A549 (cell line): ENCODE data around the gene FAM53B. TPM values are rescaled to one million over a fixed set of nuclear protein-coding genes. Genes with fewer than 3 reads are reported as not detected.

ENCODE experiments used
- ATAC-seq, 2 experiments: fragments of 200-7000 bp in 1 of 2; fragments of >200 bp in 1 of 2; cut with Nextera tagmentation in 1 of 2; cut with Tn5 transposase in 1 of 2; 3 replicates each; pipeline versions ENCODE4 v1.8.0 to v1.9.1; 2018 to 2020; ENCODE audit warnings: mild to moderate bottlenecking in 1 of 2, moderate library complexity in 1 of 2
- CTCF ChIA-PET: fragments of 300-600 bp; sonication (Branson Sonifier 250); formaldehyde crosslinking; extraction: SDS; loops from one replicate; lab custom pipeline; 2021; ENCODE audit warnings: antibody characterized with exemption, inconsistent platforms; lab: Yijun Ruan, JAX
- POLR2A ChIA-PET: fragments of 350-600 bp; formaldehyde crosslinking; extraction: SDS; loops from one replicate; lab custom pipeline; 2021; ENCODE audit warnings: antibody characterized with exemption, inconsistent platforms; lab: Yijun Ruan, JAX
- DNase-seq, 2 experiments: peaks; one replicate each; pipeline versions ENCODE4 v3.0.0 to v3.0.0-alpha.2; 2011 to 2016; ENCODE audit warnings: low read depth in 1 of 2, low spot score in 1 of 2
- FAIRE-seq: peaks from 2 replicates; lab custom pipeline; 2011; peaks lifted over from hg19 to GRCh38; lab: Jason Lieb, UNC
- H3K27ac ChIP-seq, 2 experiments: fragments of >200 bp; sonication (Bioruptor Twin); formaldehyde crosslinking; 3 replicates each; pipeline ENCODE4 v1.5.1; 2016 to 2017
- H3K4me1 ChIP-seq: fragments of >200 bp; sonication (Bioruptor Twin); formaldehyde crosslinking; 3 replicates; pipeline ENCODE4 v1.6.1; 2016
- H3K4me2 ChIP-seq: fragments of >200 bp; sonication (Bioruptor Twin); formaldehyde crosslinking; 3 replicates; pipeline ENCODE4 v1.6.1; 2016
- H3K4me3 ChIP-seq: fragments of >200 bp; sonication (Bioruptor Twin); formaldehyde crosslinking; 3 replicates; pipeline ENCODE4 v1.5.1; 2016
- H3K9me3 ChIP-seq: fragments of >200 bp; sonication (Bioruptor Twin); formaldehyde crosslinking; 3 replicates; pipeline ENCODE4 v1.6.1; 2016
- BCL3 ChIP-seq: fragments of >200 bp; sonication (Bioruptor Twin); formaldehyde crosslinking; IDR thresholded peaks from 3 replicates; pipeline ENCODE4 v1.6.1; 2016
- BHLHE40 ChIP-seq: IDR thresholded peaks from 2 replicates; pipeline ENCODE4 v1.6.1; 2012; ENCODE audit warnings: low read depth, low read length, inconsistent platforms
- CBX8 ChIP-seq: fragments of 200-600 bp; sonication (generic); IDR thresholded peaks from 2 replicates; pipeline ENCODE4 v1.6.1; 2016
- CHD2 ChIP-seq: fragments of 150-350 bp; IDR thresholded peaks from 2 replicates; pipeline ENCODE4 v1.6.1; 2014; ENCODE audit warnings: low read length; ENCODE audit not compliant: partially characterized antibody
- CHD4 ChIP-seq: fragments of 200-600 bp; sonication (generic); IDR thresholded peaks from 2 replicates; pipeline ENCODE4 v1.6.1; 2016; ENCODE audit warnings: antibody characterized with exemption, mild to moderate bottlenecking, borderline replicate concordance
- CTCF ChIP-seq: fragments of >200 bp; sonication (Bioruptor Twin); formaldehyde crosslinking; IDR thresholded peaks from 3 replicates; pipeline ENCODE4 v1.5.1; 2016
- E2F6 ChIP-seq: IDR thresholded peaks from 2 replicates; pipeline ENCODE4 v1.6.1; 2012; ENCODE audit warnings: low read depth, borderline replicate concordance
- EHF ChIP-seq: fragments of 250-450 bp; sonication (Bioruptor Pico); IDR thresholded peaks from 2 replicates; pipeline ENCODE4 v1.5.0; 2020; ENCODE audit warnings: mild to moderate bottlenecking
- EHMT2 ChIP-seq: fragments of 200-600 bp; sonication (generic); IDR thresholded peaks from 2 replicates; pipeline ENCODE4 v1.6.1; 2016; ENCODE audit warnings: antibody characterized with exemption, low read depth, mild to moderate bottlenecking, moderate library complexity
- ELK1 ChIP-seq: fragments of 150-350 bp; IDR thresholded peaks from 2 replicates; pipeline ENCODE4 v1.6.1; 2014; ENCODE audit warnings: low read depth, mild to moderate bottlenecking, low read length
- EP300 ChIP-seq, 2 experiments: fragments of >200 bp; sonication (Bioruptor Twin); formaldehyde crosslinking; IDR thresholded peaks; 2 replicates in 1 of 2; 3 replicates in 1 of 2; pipeline ENCODE4 v1.6.1; 2016 to 2017
- FOSB ChIP-seq: fragments of 250-450 bp; sonication (Bioruptor Pico); IDR thresholded peaks from 2 replicates; pipeline ENCODE4 v1.5.0; 2020; ENCODE audit warnings: mild to moderate bottlenecking, moderate library complexity
- FOSL2 ChIP-seq, 2 experiments: fragments of 450-650 bp in 1 of 2; fragments of >200 bp in 1 of 2; sonication (Bioruptor Twin) in 1 of 2; formaldehyde crosslinking; IDR thresholded peaks; 2 replicates each; pipeline versions ENCODE4 v1.5.0 to v1.6.1; 2016 to 2020; ENCODE audit warnings: mild to moderate bottlenecking in 1 of 2, moderate library complexity in 1 of 2
- GATA3 ChIP-seq: IDR thresholded peaks from 2 replicates; pipeline ENCODE4 v1.6.1; 2012; ENCODE audit warnings: borderline replicate concordance
- HDAC2 ChIP-seq: fragments of 200-600 bp; sonication (generic); IDR thresholded peaks from 2 replicates; pipeline ENCODE4 v1.6.1; 2016
- HES2 ChIP-seq: fragments of >200 bp; sonication (Bioruptor Twin); formaldehyde crosslinking; IDR thresholded peaks from 2 replicates; pipeline ENCODE4 v1.6.1; 2016
- HOXA7 ChIP-seq: fragments of 250-450 bp; sonication (Bioruptor Pico); IDR thresholded peaks from 2 replicates; pipeline ENCODE4 v1.5.0; 2020; ENCODE audit warnings: mild to moderate bottlenecking, moderate library complexity
- HOXB5 ChIP-seq: fragments of 250-450 bp; sonication (Bioruptor Pico); IDR thresholded peaks from 2 replicates; pipeline ENCODE4 v1.5.0; 2020; ENCODE audit warnings: mild to moderate bottlenecking, moderate library complexity
- JUN ChIP-seq, 2 experiments: fragments of >200 bp; sonication (Bioruptor Twin); formaldehyde crosslinking; IDR thresholded peaks; 2 replicates in 1 of 2; 3 replicates in 1 of 2; pipeline ENCODE4 v1.6.1; 2016 to 2017
- MAFK ChIP-seq: fragments of 450-650 bp; IDR thresholded peaks from 2 replicates; pipeline ENCODE4 v1.6.1; 2014; ENCODE audit not compliant: partially characterized antibody
- MAZ ChIP-seq: fragments of 150-350 bp; IDR thresholded peaks from 2 replicates; pipeline ENCODE4 v1.6.1; 2014; ENCODE audit warnings: antibody characterized with exemption, low read depth, low read length, borderline replicate concordance
- PBX3 ChIP-seq: IDR thresholded peaks from 2 replicates; pipeline ENCODE4 v1.6.1; 2012
- POLR2A ChIP-seq: IDR thresholded peaks from 2 replicates; pipeline ENCODE4 v1.6.1; 2012; ENCODE audit warnings: mild to moderate bottlenecking, low read length
- POLR2AphosphoS2 ChIP-seq: conservative IDR thresholded peaks from 2 replicates; pipeline ENCODE4 v1.6.1; 2012; ENCODE audit warnings: low read length, improper control_type of control experiment, inconsistent platforms
- RARB ChIP-seq: fragments of 250-450 bp; sonication (Bioruptor Pico); IDR thresholded peaks from 2 replicates; pipeline ENCODE4 v1.8.0; 2021; ENCODE audit warnings: mild to moderate bottlenecking, moderate library complexity
- RFX5 ChIP-seq: fragments of 450-650 bp; IDR thresholded peaks from 2 replicates; pipeline ENCODE4 v1.7.1; 2014; ENCODE audit warnings: antibody characterized with exemption, mild to moderate bottlenecking, moderate library complexity
- SMC3 ChIP-seq: fragments of >200 bp; sonication (Bioruptor Twin); formaldehyde crosslinking; IDR thresholded peaks from 3 replicates; pipeline ENCODE4 v1.6.1; 2018; ENCODE audit warnings: inconsistent platforms
- SREBF2 ChIP-seq: fragments of 450-650 bp; IDR thresholded peaks from 2 replicates; pipeline ENCODE4 v1.6.1; 2014; ENCODE audit warnings: mild to moderate bottlenecking, moderate library complexity
- USF2 ChIP-seq: fragments of 450-650 bp; IDR thresholded peaks from 2 replicates; pipeline ENCODE4 v1.6.1; 2014; ENCODE audit warnings: antibody characterized with exemption
- WGBS: methylation state at CpG from one replicate; pipeline ENCODE4 v1.1.6; 2017; ENCODE audit errors: missing lambda C conversion rate; 5-methylcytosine and 5-hydroxymethylcytosine counted together
- polyA plus RNA-seq, 4 experiments: library from polyadenylated mRNA; depleted of rRNA in 3 of 4; stranded (reverse); fragments of >200 nt; fragmentation: RNase III in 1 of 4; extraction: RNeasy Plus Mini Kit Qiagen cat#74134 plus additional on column Dnase treatment in 1 of 4; gene quantifications; 2 replicates in 3 of 4; 3 replicates in 1 of 4; pipeline ENCODE4 v1.2.3, GENCODE V29; 2011 to 2017

The FAM53B gene
- polyA plus RNA-seq, 2 of the 4 experiments (the other 2 are of a cell fraction), result 5.1 to 8.5 TPM

GRCh38 chr10:124685261-124685660, 58.9 kb downstream of the FAM53B start:
- POLR2A ChIA-PET, result no interaction called here
- Histone ChIP-seq H3K9me3 (no peaks in the 10 kb centered on the region), H3K4me2 (no peak overlapping the region), H3K27ac (no peak overlapping the region), H3K4me1 (no peaks in the 10 kb centered on the region), H3K4me3 (no peak overlapping the region)
- no peak for FAIRE-seq
- 94% methylated on average over 12 of the region's 12 CpGs for WGBS
- TF ChIP-seq SREBF2 (no peak), HDAC2 (no peak), EHF (no peak), BHLHE40 (no peak), POLR2AphosphoS2 (no peak), PBX3 (no peak), E2F6 (no peak), EP300 (IDR thresholded peaks at IDR 0.05) (no peak), ELK1 (no peak), MAFK (no peak), HOXA7 (no peak), POLR2A (no peak), FOSL2 (IDR thresholded peaks at IDR 0.05) (no peak), FOSL2 (CRISPR knock-in tag; IDR thresholded peaks at IDR 0.05) (no peak), RFX5 (no peak), CBX8 (no peak), CHD2 (no peak), SMC3 (no peak)
- CTCF ChIA-PET, result interaction anchor here (2.1 kb wide), 1 partner anchor 12 kb away, joined by 4 read pairs; no protein-coding TSS in a partner anchor
- DNase-seq, result no peak
- no peak for ATAC-seq

- POLR2A ChIA-PET, result no interaction called here
- WGBS, result 80% methylated on average over 5 of the region's 5 CpGs
- ATAC-seq (no peak), FAIRE-seq (no peak), DNase-seq (no peak)
- H3K27ac ChIP-seq, result no peak overlapping the region
- no peak overlapping the region for H3K4me2 ChIP-seq
- CTCF ChIA-PET, result interaction anchor here (1.1 to 1.2 kb wide), 3 partner anchors 9 to 145 kb away, joined by 3 read pairs; no protein-coding TSS in a partner anchor
- no peak overlapping the region for H3K4me3 ChIP-seq
- no peaks in the 10 kb centered on the region for H3K4me1 ChIP-seq
- TF ChIP-seq BCL3 (no peak), HES2 (no peak), RARB (CRISPR knock-in tag) (no peak), GATA3 (no peak), FOSB (CRISPR knock-in tag) (no peak), MAFK (no peak), CHD4 (no peak), SREBF2 (no peak), EHMT2 (no peak), MAZ (no peak), USF2 (no peak), FOSL2 (IDR thresholded peaks at IDR 0.05) (no peak), FOSL2 (CRISPR knock-in tag; IDR thresholded peaks at IDR 0.05) (no peak), CTCF (no peak), HOXB5 (CRISPR knock-in tag) (no peak), JUN (IDR thresholded peaks at IDR 0.05) (no peak), EP300 (IDR thresholded peaks at IDR 0.05) (no peak)
- H3K9me3 ChIP-seq, result no peaks in the 10 kb centered on the region
Observed at GRCh38 chr10:124683814-124684213, 60.4 kb downstream of the FAM53B start.
